NCI-H1930 (cell line): ENCODE results near the gene FOXL1.

Experiments used
- DNase-seq, 2 experiments: peaks; one replicate each; lab custom pipeline; 2025; lab: John Stamatoyannopoulos, UW

The FOXL1 gene

DNA sequence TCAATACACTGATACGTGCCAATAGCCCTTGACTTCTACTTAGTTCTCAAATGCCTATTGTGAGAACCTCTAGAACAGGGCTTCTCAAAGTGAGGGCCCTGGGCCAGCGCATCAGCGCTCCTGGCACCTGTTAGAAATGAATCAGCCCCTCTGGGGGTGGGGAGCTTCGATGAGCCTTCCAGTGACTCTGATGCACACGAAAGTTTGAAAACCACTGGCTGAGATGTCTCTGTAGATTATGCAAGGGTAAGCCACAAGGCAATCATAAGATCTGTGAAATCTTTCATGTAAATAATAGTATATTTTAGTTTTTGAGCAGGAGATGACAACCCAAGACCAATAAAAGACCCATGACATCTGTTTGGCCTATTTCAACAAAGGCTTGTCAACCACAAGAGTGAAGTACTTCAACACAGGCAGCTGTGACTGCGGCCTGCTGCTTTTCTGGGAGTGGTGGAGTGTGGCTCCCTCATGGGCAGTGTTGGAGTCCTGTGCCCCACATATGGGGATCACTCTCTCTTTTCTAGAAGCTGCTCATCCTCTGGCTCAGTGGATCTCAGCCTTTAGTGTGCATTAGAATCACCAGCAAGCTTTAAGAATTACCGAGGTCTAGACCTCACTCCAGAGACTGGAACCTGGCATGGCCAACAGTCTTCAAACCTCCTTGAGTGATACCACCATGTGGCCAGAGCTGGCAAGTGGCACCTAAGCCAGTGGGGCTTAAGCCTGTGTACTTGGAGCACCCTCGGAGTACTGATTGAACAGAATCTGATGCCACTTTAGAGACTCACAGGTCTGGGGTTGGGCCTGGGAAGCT is 29.1 kb upstream of the FOXL1 start:
- DNase-seq, result no peak

DNA sequence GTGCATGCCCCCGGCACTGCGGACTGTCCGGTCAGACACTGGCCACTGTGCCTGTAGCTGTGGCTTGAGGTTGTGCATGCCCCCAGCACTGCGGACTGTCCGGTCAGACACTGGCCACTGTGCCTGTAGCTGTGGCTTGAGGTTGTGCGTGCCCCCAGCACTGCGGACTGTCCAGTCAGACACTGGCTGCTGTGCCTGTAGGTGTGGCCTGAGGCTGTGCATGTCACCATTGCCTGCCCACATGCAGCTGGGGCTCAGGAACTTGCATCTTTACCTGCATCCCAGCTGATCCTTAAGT is 28.5 kb upstream of the FOXL1 start:
- no peak for DNase-seq

- DNase-seq, result no peak
These were observed 28.1 kb upstream of the FOXL1 start for GRCh38 chr16:86550281-86550680.

GRCh38 chr16:86553356-86553755 is 25.0 kb upstream of the FOXL1 start:
- DNase-seq, result no peak

DNA sequence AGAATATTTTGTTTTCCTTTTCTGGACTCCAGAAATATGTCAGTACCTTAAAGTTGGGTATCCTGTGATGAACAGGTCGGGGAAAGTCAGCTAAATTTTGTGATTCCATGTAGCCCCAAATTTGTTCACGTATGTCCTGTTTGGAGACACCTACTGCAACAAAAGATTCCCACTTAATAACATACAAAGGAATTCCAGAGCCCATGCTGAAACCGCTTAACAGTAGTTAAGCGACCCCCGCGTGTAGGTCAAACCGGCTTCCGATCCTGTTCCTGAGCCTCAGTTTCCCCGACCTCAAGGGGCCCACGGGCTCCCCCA is 23.8 kb upstream of the FOXL1 start:
- no peak for DNase-seq

DNA sequence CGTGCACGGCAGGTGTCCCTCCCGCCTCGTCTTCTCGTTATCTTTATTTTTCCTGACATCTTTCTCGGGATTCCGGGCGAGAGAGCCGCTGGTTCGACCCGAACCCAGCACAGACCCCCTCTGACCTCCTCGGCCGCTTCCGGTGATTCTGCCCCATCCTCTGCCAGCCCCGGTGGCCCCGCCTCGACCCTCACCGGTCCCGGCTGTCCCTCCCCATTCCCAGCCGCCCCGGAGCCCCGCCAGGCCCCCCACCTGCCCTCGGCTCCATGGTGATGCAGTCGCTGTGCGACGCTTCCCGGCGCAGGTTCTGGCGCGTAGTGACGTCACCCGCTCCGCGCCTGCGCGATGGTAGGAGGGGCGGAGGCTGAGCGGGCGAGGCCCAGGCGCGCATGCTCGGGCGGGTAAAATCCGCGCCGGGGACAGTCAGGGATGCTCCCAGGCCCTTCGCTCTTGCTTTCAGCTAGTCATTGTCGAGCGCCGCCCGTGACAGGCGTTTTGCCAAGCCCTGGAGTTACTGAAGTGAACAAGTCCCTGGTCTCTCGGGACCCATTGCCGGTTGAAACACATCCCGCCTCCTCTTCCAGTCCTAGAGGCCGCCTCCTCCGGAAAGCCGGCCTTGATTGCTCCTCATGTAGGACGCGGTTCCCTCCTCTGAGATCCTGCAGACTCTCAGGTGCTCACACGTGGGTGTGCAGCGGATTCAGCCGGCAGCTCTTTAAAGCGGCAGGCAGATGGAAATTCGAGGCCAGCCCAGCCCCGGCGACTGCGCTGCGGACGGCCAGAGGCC is 23.2 kb upstream of the FOXL1 start, which contains the start of gene MTHFSD:
Gene MTHFSD, minus strand, starts transcription at position 319 of the 787 bp plus-strand sequence. Its CDS starts 51 bp downstream, at position 268.
- DNase-seq, result peak; percentile 61 to 82

- no peak for DNase-seq
These were observed 22.7 kb upstream of the FOXL1 start for GRCh38 chr16:86555704-86556075.

DNA sequence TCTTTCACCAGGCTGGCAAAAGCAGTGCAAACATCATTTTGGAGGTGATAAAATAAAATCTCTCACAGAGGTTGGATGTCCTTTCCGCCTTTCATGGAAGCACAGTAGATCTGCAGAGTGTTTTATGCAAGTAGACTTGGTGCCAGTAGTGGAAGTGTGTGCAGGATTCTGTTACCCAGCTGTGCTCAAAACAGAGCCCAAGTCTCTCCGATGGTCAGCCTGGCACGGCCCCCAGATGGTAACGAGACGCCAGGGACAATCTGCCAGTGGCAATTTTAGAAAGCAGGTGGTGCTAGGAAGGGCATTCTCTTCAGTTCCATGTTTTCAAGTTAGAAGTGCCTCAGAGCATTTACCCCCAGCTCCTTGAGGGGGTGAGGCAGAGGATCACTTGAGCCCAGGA is 21.8 kb upstream of the FOXL1 start:
- DNase-seq, result no peak

- DNase-seq, result no peak
These were observed 20.8 kb upstream of the FOXL1 start for GRCh38 chr16:86557587-86557986.

GRCh38 chr16:86558355-86559193 is 19.8 kb upstream of the FOXL1 start:
- no peak for DNase-seq

- DNase-seq, result no peak
These were observed 18.5 kb upstream of the FOXL1 start for GRCh38 chr16:86559802-86560305.

DNA sequence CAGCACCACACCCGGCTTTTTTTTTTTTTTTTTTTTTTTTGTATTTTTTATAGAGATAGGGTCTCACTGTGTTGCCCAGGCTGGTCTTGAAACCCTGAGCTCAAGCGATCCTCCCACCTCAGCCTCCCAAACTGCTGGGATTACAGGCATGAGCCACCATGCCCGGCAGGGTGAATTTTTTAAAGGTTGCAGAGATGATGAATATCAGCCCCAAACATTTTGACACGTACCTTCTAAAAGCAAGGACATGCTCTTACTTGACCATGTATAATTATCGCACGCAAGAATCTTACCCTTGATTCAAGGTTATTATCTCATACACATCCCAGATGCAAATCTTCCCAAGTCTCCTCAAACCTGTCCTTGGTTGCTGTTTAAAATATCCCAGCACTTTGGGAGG is 16.0 kb upstream of the FOXL1 start:
- no peak for DNase-seq

DNA sequence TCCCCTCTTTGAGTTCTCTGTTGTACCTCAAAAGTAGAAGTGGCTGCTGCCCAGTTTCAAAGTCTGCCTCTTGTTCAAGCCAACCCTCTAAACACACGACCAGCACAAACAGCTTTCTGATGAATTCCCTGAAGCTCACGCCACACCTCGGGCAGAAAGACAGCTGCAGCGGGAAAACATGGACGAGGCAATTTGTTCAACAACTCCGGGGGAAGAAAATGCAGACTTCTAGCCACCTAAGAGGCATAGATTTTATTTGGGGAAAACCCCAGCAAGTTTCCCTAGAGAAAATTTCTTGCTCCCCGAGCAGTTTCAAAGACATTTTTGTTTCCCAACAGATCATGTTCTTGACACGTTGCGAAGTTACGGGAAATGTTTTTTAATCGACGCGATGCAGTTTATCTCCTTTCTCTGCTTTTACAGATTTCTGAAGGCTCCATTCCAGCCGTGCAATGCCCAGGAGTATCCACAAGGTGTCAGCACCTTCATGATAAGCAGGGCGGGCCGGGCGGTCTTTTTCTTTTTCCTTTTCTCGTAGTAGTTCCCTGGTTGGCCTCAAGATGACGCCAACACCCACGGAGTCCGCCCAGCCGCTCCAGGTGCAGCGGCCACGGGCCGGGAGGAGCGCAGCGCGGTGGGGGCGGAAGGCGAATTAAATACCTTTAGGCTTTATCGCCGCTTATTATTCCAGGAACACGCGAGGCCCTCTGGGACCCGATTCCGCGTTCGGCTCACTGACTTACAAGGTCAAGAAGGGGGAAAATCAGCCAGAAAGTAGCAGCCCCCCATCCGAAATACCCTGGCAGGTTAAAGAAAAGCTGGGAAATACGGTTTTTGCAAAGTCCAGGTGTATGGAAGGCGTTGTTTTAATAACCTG is 14.6 kb upstream of the FOXL1 start:
- DNase-seq, result peak; percentile 44 to 70

- DNase-seq, result no peak
These were observed 13.1 kb upstream of the FOXL1 start for GRCh38 chr16:86565181-86565631.

DNA sequence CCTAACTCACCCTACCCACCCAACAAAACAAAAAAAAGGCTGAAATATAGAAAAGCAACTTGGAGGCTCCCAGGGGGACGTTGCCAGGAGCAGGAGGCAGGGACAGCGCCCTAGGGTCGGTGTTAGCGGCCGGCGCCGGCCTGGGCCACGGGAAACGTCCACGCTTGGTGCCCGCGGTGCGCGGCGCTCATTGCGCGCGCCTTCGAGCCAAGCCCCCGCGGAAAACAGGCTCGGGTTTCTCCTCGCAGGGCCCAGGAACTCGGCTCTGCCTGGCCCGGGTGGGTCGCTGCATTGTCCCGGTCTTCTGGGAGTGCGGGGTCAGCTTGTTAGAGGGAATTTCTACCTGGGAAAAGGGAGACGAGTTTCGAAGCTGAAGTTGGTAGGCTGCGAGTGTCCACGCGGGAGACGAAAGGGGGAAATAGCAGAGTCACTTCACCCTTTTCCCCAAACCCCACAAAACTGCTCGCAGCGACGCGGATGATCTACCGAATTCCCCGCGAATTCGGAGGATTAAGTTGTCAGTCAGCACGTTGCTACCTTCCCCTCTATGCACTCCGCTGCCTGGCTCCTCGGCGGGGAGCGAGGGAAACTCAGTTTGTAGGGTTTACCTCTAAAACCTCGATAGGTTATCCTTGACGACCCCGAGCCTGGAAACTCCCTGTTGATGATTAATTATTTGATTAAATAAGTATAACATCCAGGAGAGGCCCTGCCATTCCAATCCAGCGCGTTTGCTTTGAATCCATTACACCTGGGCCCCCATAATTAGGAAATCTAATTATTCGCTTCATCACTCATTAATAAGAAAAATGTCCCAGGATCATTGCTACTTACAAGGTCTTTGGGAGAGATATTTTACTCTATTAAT is 12.5 kb upstream of the FOXL1 start:
- DNase-seq, result no peak

- DNase-seq, result no peak
These were observed 11.8 kb upstream of the FOXL1 start, which contains the start of gene FOXC2 for GRCh38 chr16:86566601-86566965. FOXC2 (plus strand) TSS chr16:86566829; CDS start chr16:86567336, 507 bp downstream.

GRCh38 chr16:86566966-86567700 is 11.2 kb upstream of the FOXL1 start:
- DNase-seq, result no peak

GRCh38 chr16:86567701-86568581 is 10.4 kb upstream of the FOXL1 start:
- no peak for DNase-seq
